Colonic mucosa (tissue), 4 donors: ENCODE data around the gene KIF14. TPM values are rescaled to one million over a fixed set of nuclear protein-coding genes. Genes with fewer than 3 reads are reported as not detected.
"Not testable (repeated sequence)": the region's sequence is repeated elsewhere in the genome, so short reads cannot be mapped to it uniquely, and the experiment has no call there.

Experiments
- DNase-seq: peaks from one replicate; pipeline ENCODE4 v3.0.0-alpha.2; 2020
- H3K27ac ChIP-seq: fragments of 200-600 bp; one replicate; pipeline ENCODE4 v1.8.0; 2021
- H3K27me3 ChIP-seq: fragments of 200-600 bp; one replicate; pipeline ENCODE4 v1.8.0; 2021
- H3K36me3 ChIP-seq: fragments of 200-600 bp; one replicate; pipeline ENCODE4 v1.8.0; 2021
- H3K4me1 ChIP-seq: fragments of 200-600 bp; one replicate; pipeline ENCODE4 v1.8.0; 2021; ENCODE audit warnings: mild to moderate bottlenecking
- H3K4me3 ChIP-seq: fragments of 200-600 bp; one replicate; pipeline ENCODE4 v1.8.0; 2021
- H3K9ac ChIP-seq, 2 donors: one replicate each; pipeline ENCODE4 v1.7.0; 2013; ENCODE audit warnings: control low read depth in 2 of 2, low read depth in 2 of 2, low read length in 2 of 2
- H3K9me3 ChIP-seq: fragments of 200-600 bp; one replicate; pipeline ENCODE4 v1.8.0; 2021
- CTCF ChIP-seq: fragments of 200-600 bp; IDR thresholded peaks from one replicate; pipeline ENCODE4 v1.8.0; 2022; ENCODE audit warnings: antibody characterized with exemption, mild to moderate bottlenecking
- intact Hi-C: fragments of 100-400 bp; cut with DNase I; formaldehyde crosslinking; loops from one replicate; pipeline ENCODE4 v1.14.1; 2022
- total RNA-seq, 2 donors: library from RNA; stranded (reverse); fragmentation: NEBNext Ultra II Directional in 1 of 2; extraction: Animal tissue kit (Norgen Biotek cat#: 25700) in 1 of 2; gene quantifications; one replicate each; pipeline ENCODE4 v1.2.1, GENCODE V29; 2021
- donor health status: healthy.
- donor health status: DM: no; HTN: no; CAD: no.
- donor health status: DM: no; HTN: no; CAD: no.

Gene KIF14
- total RNA-seq, 2 donors from 2014 or later, result 2.7 to 8.2 TPM

DNA sequence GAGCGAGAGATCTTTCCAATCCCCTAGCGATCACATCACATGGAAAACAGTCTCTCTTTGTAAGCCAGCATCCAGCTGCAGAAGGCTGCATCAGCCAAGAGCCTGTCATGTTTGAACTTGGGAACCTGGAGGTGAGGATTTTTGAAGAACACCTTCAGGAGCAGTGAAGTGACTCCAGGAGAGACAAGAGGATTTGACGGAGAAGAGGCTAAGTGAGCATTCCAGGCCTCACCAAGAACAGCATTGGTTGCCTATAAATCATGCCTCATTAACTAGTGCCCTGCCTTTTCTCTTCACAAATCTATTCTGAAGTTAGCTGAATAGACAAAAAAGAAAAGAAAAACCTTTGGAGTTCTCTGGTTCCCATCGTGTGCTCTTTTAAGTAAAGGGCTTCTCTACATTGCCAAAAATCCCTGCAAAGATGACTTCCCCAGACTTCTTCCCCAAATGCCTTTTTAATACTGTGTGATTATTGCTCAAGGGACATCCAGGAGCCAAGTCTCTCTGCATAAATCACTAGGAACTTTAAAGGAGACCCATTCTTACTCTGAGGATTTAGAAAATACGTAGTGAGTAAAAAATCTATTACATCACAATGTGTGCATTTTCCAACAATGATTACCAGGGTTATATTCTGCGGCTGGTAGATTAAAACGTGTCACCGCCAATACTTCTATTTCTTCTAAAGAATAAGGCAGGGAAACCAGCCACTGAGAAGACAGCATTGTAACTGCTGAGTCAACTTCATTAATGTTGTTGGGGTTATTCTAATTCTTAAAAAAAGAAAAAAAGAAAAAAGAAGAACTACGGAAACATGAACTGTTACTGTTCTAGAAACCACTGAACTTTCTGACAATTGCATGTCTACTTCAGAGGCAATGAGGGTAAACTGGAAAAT lies 95.2 kb downstream of the KIF14 start:
- Histone ChIP-seq H3K36me3 (no peaks in the 10 kb centered on the region), H3K4me3 (no peak overlapping the region), H3K27ac (no peak overlapping the region), H3K4me1 (no peaks in the 10 kb centered on the region), H3K9ac (no peak overlapping the region), H3K9me3 (no peaks in the 10 kb centered on the region), H3K27me3 (no peaks in the 10 kb centered on the region)
- no peak for DNase-seq
- TF ChIP-seq CTCF, result no peak
- intact Hi-C loops, result no loop called here

DNA sequence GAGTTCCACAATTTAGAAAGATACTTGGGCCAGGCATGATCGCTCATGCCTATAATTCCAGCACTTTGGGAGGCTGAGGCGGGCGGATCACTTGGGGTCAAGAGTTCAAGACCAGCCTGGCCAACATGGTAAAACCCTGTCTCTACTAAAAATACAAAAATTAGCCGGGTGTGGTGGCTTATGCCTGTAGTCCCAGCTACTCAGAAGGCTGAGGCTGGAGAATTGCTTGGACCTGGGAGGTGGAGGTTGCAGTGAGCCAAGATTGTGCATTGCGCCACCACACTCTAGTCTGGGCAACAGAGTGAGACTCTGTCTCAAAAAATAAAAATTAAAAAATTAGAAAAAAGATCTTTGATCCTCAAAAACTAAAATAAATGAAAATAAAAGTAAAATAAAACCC lies 96.0 kb downstream of the KIF14 start:
- DNase-seq, H3K27ac ChIP-seq, H3K9ac ChIP-seq, H3K36me3 ChIP-seq, H3K9me3 ChIP-seq, H3K4me1 ChIP-seq, H3K27me3 ChIP-seq, intact Hi-C loops, H3K4me3 ChIP-seq: not testable (repeated sequence)

- Histone ChIP-seq H3K27me3 (no peaks in the 10 kb centered on the region), H3K4me3 (no peak overlapping the region), H3K36me3 (no peaks in the 10 kb centered on the region), H3K27ac (no peak overlapping the region), H3K4me1 (no peaks in the 10 kb centered on the region), H3K9me3 (no peaks in the 10 kb centered on the region), H3K9ac (no peak overlapping the region)
- DNase-seq, result no peak
- intact Hi-C loops, result no loop called here
- no peak for TF ChIP-seq CTCF
Observed at GRCh38 chr1:200524092-200524491, 96.5 kb downstream of the KIF14 start.

DNA sequence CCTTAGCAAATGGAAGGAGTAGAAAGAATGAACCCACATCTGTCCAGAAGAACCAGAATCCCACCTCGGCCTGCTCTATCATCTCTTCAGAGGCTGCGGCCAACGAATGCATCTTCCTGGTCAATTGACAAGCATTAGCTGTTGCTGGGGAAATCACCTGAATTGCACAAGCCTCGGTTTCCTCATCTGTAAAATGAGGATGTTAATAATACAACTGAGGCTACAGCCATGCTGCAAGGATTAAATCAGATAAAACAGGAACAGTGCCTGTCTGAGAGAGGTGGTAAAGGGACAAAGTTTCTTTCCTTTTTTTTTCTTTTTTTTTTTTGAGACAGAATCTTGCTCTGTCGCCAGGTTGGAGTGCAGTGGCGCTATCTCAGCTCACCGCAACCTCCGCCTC lies 99.8 kb downstream of the KIF14 start:
- DNase-seq, result no peak
- H3K27ac ChIP-seq, result no peak overlapping the region
- no peak overlapping the region for H3K9ac ChIP-seq
- intact Hi-C loops, result no loop called here
- no peak for TF ChIP-seq CTCF
- no peaks in the 10 kb centered on the region for H3K4me1 ChIP-seq
- no peak overlapping the region for H3K4me3 ChIP-seq
- no peaks in the 10 kb centered on the region for H3K9me3 ChIP-seq
- H3K27me3 ChIP-seq, result no peaks in the 10 kb centered on the region
- H3K36me3 ChIP-seq, result no peaks in the 10 kb centered on the region

DNA sequence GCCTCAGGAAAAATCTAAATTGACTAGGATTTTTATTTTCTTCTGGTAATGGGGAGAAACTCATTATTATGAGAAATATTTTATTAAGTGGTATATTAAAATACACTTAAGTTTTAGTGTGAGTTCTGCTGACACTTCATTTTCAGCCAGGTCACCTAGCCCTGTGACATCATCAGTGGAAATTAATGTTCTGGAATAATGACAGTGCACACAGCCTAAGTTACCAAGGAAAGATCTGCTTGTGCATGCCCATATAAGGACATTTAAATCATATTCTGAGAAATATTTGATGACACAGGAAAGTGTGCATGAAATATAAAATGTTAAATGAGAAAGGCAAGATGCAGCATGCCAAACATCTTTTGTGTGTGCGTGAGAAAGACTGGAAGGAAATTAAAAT lies 102.0 kb downstream of the KIF14 start:
- no peak for DNase-seq
- H3K9me3 ChIP-seq, result no peaks in the 10 kb centered on the region
- no peak overlapping the region for H3K27ac ChIP-seq
- H3K9ac ChIP-seq, result no peak overlapping the region
- no peak for TF ChIP-seq CTCF
- no peak overlapping the region for H3K4me3 ChIP-seq
- no peaks in the 10 kb centered on the region for H3K4me1 ChIP-seq
- H3K27me3 ChIP-seq, result no peaks in the 10 kb centered on the region
- intact Hi-C loops, result no loop called here
- H3K36me3 ChIP-seq, result no peaks in the 10 kb centered on the region

DNA sequence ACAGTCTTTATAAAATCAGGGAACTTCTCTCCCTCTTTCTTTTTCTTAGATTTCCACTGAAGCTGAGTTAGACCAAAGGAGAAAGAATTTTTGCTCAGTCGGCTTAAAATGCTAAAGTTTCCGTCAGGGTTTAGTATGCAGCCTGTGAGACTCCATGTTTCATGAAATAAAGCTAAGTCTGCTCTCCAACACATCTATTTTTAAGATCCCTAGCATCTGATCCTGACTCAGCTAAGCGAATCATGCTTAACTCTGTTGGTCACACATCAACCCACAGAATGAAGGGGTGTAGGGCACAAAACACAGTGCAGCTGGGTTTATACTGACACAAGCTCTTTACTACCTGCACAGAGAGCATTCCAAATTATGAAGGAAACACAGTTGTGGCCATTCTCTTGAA lies 108.4 kb downstream of the KIF14 start:
- Histone ChIP-seq H3K9me3 (no peaks in the 10 kb centered on the region), H3K27ac (no peak overlapping the region), H3K4me1 (no peaks in the 10 kb centered on the region), H3K36me3 (no peaks in the 10 kb centered on the region), H3K9ac (no peak overlapping the region), H3K4me3 (no peak overlapping the region), H3K27me3 (no peaks in the 10 kb centered on the region)
- TF ChIP-seq CTCF, result no peak
- intact Hi-C loops, result no loop called here
- no peak for DNase-seq
